ENCODE measurements around the gene BEX3.
"Not testable (repeated sequence)": the region's sequence is repeated elsewhere in the genome, so short reads cannot be mapped to it uniquely, and the experiment has no call there.

The BEX3 gene

GRCh38 chrX:103376118-103376978, at the start of gene BEX3:
TSS of gene BEX3 (plus strand) at chrX:103376538. CDS start at chrX:103377522, 984 bp downstream.
- DNase-seq = peak; percentile 51

- DNase-seq = no peak
These were observed 46.3 kb upstream of the BEX3 start, which contains the start of gene TCEAL7 for GRCh38 chrX:103329991-103330390. TSS of gene TCEAL7 (plus strand) at chrX:103330239. CDS start at chrX:103331404, 1,165 bp downstream.

GRCh38 chrX:103330681-103331288, 45.6 kb upstream of the BEX3 start:
- DNase-seq = no peak

- no peak for DNase-seq
These were observed 37.7 kb upstream of the BEX3 start for GRCh38 chrX:103338663-103339062.

GRCh38 chrX:103343105-103343504, 33.2 kb upstream of the BEX3 start:
- peak; percentile 40 for DNase-seq

GRCh38 chrX:103344606-103345005, 31.7 kb upstream of the BEX3 start:
- DNase-seq = no peak

- DNase-seq = no peak
These were observed 28.5 kb upstream of the BEX3 start for GRCh38 chrX:103347682-103348397.

GRCh38 chrX:103356130-103356798, 20.1 kb upstream of the BEX3 start, which contains the start of gene TCEAL9:
TSS of gene TCEAL9 (plus strand) at chrX:103356506. CDS start at chrX:103357685, 1,179 bp downstream.
- no peak for DNase-seq

GRCh38 chrX:103356858-103357257, 19.5 kb upstream of the BEX3 start:
- no peak for DNase-seq

- DNase-seq = no peak
These were observed 18.5 kb upstream of the BEX3 start for GRCh38 chrX:103357871-103358270.

GRCh38 chrX:103359605-103360004, 16.7 kb upstream of the BEX3 start:
- DNase-seq = not testable (repeated sequence)

- DNase-seq = no peak
These were observed 16.2 kb upstream of the BEX3 start for GRCh38 chrX:103360092-103360491.

GRCh38 chrX:103360916-103361315, 15.4 kb upstream of the BEX3 start:
- DNase-seq = no peak

- no peak for DNase-seq
These were observed 14.5 kb upstream of the BEX3 start for GRCh38 chrX:103361798-103362197.

- DNase-seq = no peak
These were observed 13.9 kb upstream of the BEX3 start for GRCh38 chrX:103362474-103362873.

GRCh38 chrX:103363046-103363445, 13.3 kb upstream of the BEX3 start:
- DNase-seq = no peak

- no peak for DNase-seq
These were observed 8.8 kb upstream of the BEX3 start for GRCh38 chrX:103367502-103367901.

- no peak for DNase-seq
These were observed 6.9 kb upstream of the BEX3 start for GRCh38 chrX:103369479-103369878.

- no peak for DNase-seq
These were observed 3.5 kb upstream of the BEX3 start for GRCh38 chrX:103372886-103373285.

GRCh38 chrX:103373581-103373980, 2.8 kb upstream of the BEX3 start:
- DNase-seq = no peak

GRCh38 chrX:103376979-103377324, 614 bp downstream of the BEX3 start:
- peak; percentile 10 for DNase-seq

GRCh38 chrX:103378990-103379389, 2.7 kb downstream of the BEX3 start:
- no peak for DNase-seq

GRCh38 chrX:103382877-103383276, 6.5 kb downstream of the BEX3 start:
- DNase-seq = no peak
